Naive thymus-derived CD4-positive, alpha-beta T cell (primary cell): ENCODE results near the gene DBNL. TPM values are rescaled to one million over a fixed set of nuclear protein-coding genes. Genes with fewer than 3 reads are reported as not detected.
"Not testable (repeated sequence)": the region's sequence is repeated elsewhere in the genome, so short reads cannot be mapped to it uniquely, and the experiment has no call there.

Experiments
- ATAC-seq: fragments of 150-1000 bp; cut with Tn5 transposase; 2 replicates; pipeline ENCODE4 v1.10.0; 2021; ENCODE audit warnings: mild to moderate bottlenecking, moderate library complexity
- CTCF ChIA-PET: fragments of 350-600 bp; sonication (Branson Sonifier 250); formaldehyde crosslinking; loops from one replicate; lab custom pipeline; 2021; ENCODE audit warnings: antibody characterized with exemption; lab: Charles Lee
- POLR2A ChIA-PET: fragments of 350-600 bp; sonication (Branson Sonifier 250); formaldehyde crosslinking; loops from one replicate; lab custom pipeline; 2021; ENCODE audit warnings: antibody characterized with exemption, inconsistent platforms; lab: Charles Lee
- DNase-seq, 9 donors: peaks; one replicate each; pipeline versions ENCODE4 v3.0.0 to v3.0.0-alpha.2; 2020 to 2022; ENCODE audit warnings: mixed read lengths in 1 of 9
- H3K27ac ChIP-seq: one replicate; pipeline ENCODE4 v1.7.0; 2013; ENCODE audit warnings: mild to moderate bottlenecking, low read depth, low read length, moderate library complexity
- H3K27me3 ChIP-seq, 2 donors: one replicate each; pipeline ENCODE4 v1.7.0; 2013; ENCODE audit warnings: low read length in 2 of 2, mild to moderate bottlenecking in 2 of 2, moderate library complexity in 2 of 2; ENCODE audit not compliant: control insufficient read depth in 2 of 2, insufficient read depth in 2 of 2
- H3K36me3 ChIP-seq, 3 experiments: 1 replicate in 2 of 3; 2 replicates in 1 of 3; pipeline ENCODE4 v1.7.0; 2013; ENCODE audit warnings: low read length in 3 of 3, mild to moderate bottlenecking in 3 of 3, moderate library complexity in 1 of 3; ENCODE audit not compliant: insufficient read depth in 3 of 3, control insufficient read depth in 2 of 3
- H3K4me1 ChIP-seq, 2 donors: one replicate each; pipeline ENCODE4 v1.7.0; 2013; ENCODE audit warnings: low read length in 2 of 2, mild to moderate bottlenecking in 2 of 2, moderate library complexity in 1 of 2; ENCODE audit not compliant: control insufficient read depth in 2 of 2, insufficient read depth in 2 of 2
- H3K4me3 ChIP-seq: 2 replicates; pipeline ENCODE4 v1.7.0; 2013; ENCODE audit warnings: mild to moderate bottlenecking, low read length
- H3K9me3 ChIP-seq, 3 experiments: 1 replicate in 2 of 3; 2 replicates in 1 of 3; pipeline ENCODE4 v1.7.0; 2013; ENCODE audit warnings: low read length in 3 of 3; ENCODE audit not compliant: control insufficient read depth in 2 of 3
- H3K27ac Mint-ChIP-seq, 9 donors: one replicate each; pipeline ENCODE4 v1.8.0; 2020 to 2022; ENCODE audit warnings: mixed read lengths in 9 of 9, mild to moderate bottlenecking in 8 of 9, moderate library complexity in 5 of 9, inconsistent platforms in 2 of 9
- H3K27me3 Mint-ChIP-seq, 5 donors: one replicate each; pipeline ENCODE4 v1.8.0; 2021 to 2022; ENCODE audit warnings: mixed read lengths in 5 of 5, mild to moderate bottlenecking in 1 of 5
- H3K36me3 Mint-ChIP-seq, 5 donors: one replicate each; pipeline ENCODE4 v1.8.0; 2020 to 2022; ENCODE audit warnings: mixed read lengths in 5 of 5, mild to moderate bottlenecking in 3 of 5, inconsistent platforms in 1 of 5
- H3K4me1 Mint-ChIP-seq, 7 donors: one replicate each; pipeline ENCODE4 v1.8.0; 2020 to 2022; ENCODE audit warnings: mixed read lengths in 7 of 7, mild to moderate bottlenecking in 3 of 7, inconsistent platforms in 1 of 7
- H3K4me3 Mint-ChIP-seq, 10 donors: one replicate each; pipeline ENCODE4 v1.8.0; 2020 to 2022; ENCODE audit warnings: mild to moderate bottlenecking in 10 of 10, mixed read lengths in 10 of 10, moderate library complexity in 6 of 10, inconsistent platforms in 2 of 10
- H3K9me3 Mint-ChIP-seq, 11 donors: one replicate each; pipeline ENCODE4 v1.8.0; 2020 to 2022; ENCODE audit warnings: mixed read lengths in 11 of 11, mild to moderate bottlenecking in 4 of 11, inconsistent platforms in 1 of 11, moderate library complexity in 1 of 11
- intact Hi-C, 2 donors: fragments of 100-400 bp; cut with micrococcal nuclease; formaldehyde crosslinking; loops; one replicate each; pipeline ENCODE4 v1.15.1; 2023
- polyA plus RNA-seq, 2 donors: library from polyadenylated mRNA; unstranded; fragments of 300-500 nt; fragmentation: Illumina TruSeq; gene quantifications; one replicate each; pipeline ENCODE4 v1.2.3, GENCODE V29; 2021
- total RNA-seq, 6 experiments: library from RNA in 5 of 6; stranded (reverse) in 5 of 6; gene quantifications; 1 replicate in 5 of 6; 2 replicates in 1 of 6; pipeline ENCODE4 v1.2.3 and lab custom pipeline; 2021 to 2026

DBNL gene
- total RNA-seq, result 100 to 1,000 TPM; 112 to 182 (median 164) TPM
- polyA plus RNA-seq, result 100 to 1,000 TPM; 171 to 217 TPM
- 287 reads per million, percentile 96 among the genes with 10 or more reads in this experiment for total RNA-seq (lab: John Stamatoyannopoulos, UW)

- Mint-ChIP-seq H3K27me3 (no peaks in the 10 kb centered on the region), H3K27ac (peak within 1 kb of the TSS; percentile 86 to 99 (median 96)), H3K36me3 (peaks cover 7 to 21% (median 17%) of the 10 kb centered on the region in 5 donors), H3K9me3 (no peaks in the 10 kb centered on the region), H3K4me1 (peaks cover 38 to 60% (median 55%) of the 10 kb centered on the region in 7 donors), H3K4me3 (peak within 1 kb of the TSS; percentile 84 to 97 (median 92))
- Histone ChIP-seq H3K4me1 (peaks cover 23 to 41% of the 10 kb centered on the region in 2 donors), H3K27ac (peak within 1 kb of the TSS; percentile 93), H3K4me3 (peak within 1 kb of the TSS; percentile 87), H3K36me3 (peaks cover 0 to 16% (median under 1%) of the 10 kb centered on the region in 3 experiments), H3K9me3 (no peaks in the 10 kb centered on the region), H3K27me3 (no peaks in the 10 kb centered on the region)
- peak; percentile 79 to 96 (median 84) for DNase-seq
- ATAC-seq, result peak; percentile 68
- ChIA-PET CTCF (interaction anchor here (0.6 to 1.1 kb wide), 3 partner anchors 26 to 71 kb away, joined by 3 read pairs; no protein-coding TSS in a partner anchor), POLR2A (interaction anchor here (0.8 to 6.5 kb wide), 12 partner anchors 11 to 840 kb away, joined by 3 to 66 read pairs (median 5); partner anchors contain the start of genes NUDCD3, PGAM2, POLD2 and YKT6)
- intact Hi-C loops, result loop anchor here (1.0 to 5.0 kb wide), 6 partner anchors 25 to 934 kb away; partner anchors contain the start of genes POLD2 (in 2 of the 2), POLM (in 2 of the 2), H2AZ2 (in 1 of the 2) and MYO1G (in 1 of the 2)
These were observed at the start of gene DBNL for GRCh38 chr7:44044315-44045225. Gene DBNL (plus strand): TSS chr7:44044702. CDS start chr7:44044738, 36 bp downstream.

- H3K4me3 ChIP-seq, H3K27me3 Mint-ChIP-seq, CTCF ChIA-PET, H3K4me3 Mint-ChIP-seq, H3K27me3 ChIP-seq, intact Hi-C loops, H3K9me3 ChIP-seq, H3K27ac ChIP-seq, H3K27ac Mint-ChIP-seq, H3K4me1 Mint-ChIP-seq, DNase-seq, H3K36me3 Mint-ChIP-seq, H3K36me3 ChIP-seq, POLR2A ChIA-PET, H3K9me3 Mint-ChIP-seq, H3K4me1 ChIP-seq, ATAC-seq: not testable (repeated sequence)
These were observed 47.0 kb upstream of the DBNL start, which contains the start of gene SPDYE1 for GRCh38 chr7:43997532-43997931. Gene SPDYE1 (plus strand): TSS chr7:43997897. CDS start chr7:43999950, 2,053 bp downstream.

- intact Hi-C loops, H3K36me3 Mint-ChIP-seq, H3K9me3 ChIP-seq, H3K4me1 Mint-ChIP-seq, H3K27ac ChIP-seq, H3K36me3 ChIP-seq, POLR2A ChIA-PET, DNase-seq, H3K27me3 ChIP-seq, H3K9me3 Mint-ChIP-seq, H3K27me3 Mint-ChIP-seq, H3K4me3 ChIP-seq, H3K27ac Mint-ChIP-seq, ATAC-seq, H3K4me1 ChIP-seq, H3K4me3 Mint-ChIP-seq, CTCF ChIA-PET: not testable (repeated sequence)
These were observed 32.4 kb upstream of the DBNL start for GRCh38 chr7:44012081-44012480.

- H3K9me3 ChIP-seq, POLR2A ChIA-PET, H3K4me3 ChIP-seq, H3K4me1 ChIP-seq, H3K36me3 ChIP-seq, CTCF ChIA-PET, H3K9me3 Mint-ChIP-seq, H3K27ac ChIP-seq, H3K27me3 Mint-ChIP-seq, H3K27ac Mint-ChIP-seq, H3K36me3 Mint-ChIP-seq, H3K27me3 ChIP-seq, ATAC-seq, H3K4me3 Mint-ChIP-seq, DNase-seq: not testable (repeated sequence)
- H3K4me1 Mint-ChIP-seq, result peaks cover 0 to 17% (median 8%) of the 10 kb centered on the region in 7 donors
- intact Hi-C loops, result loop anchor here in 1 of 2 donors (5.0 kb wide), 2 partner anchors 557 to 1103 kb away; partner anchors contain the start of genes C7orf25 and DDX56
These were observed 29.4 kb upstream of the DBNL start for GRCh38 chr7:44015090-44015489.

GRCh38 chr7:44018857-44019807 lies 25.4 kb upstream of the DBNL start:
- not testable (repeated sequence) for H3K27me3 Mint-ChIP-seq, H3K27me3 ChIP-seq, H3K9me3 Mint-ChIP-seq, H3K36me3 ChIP-seq, H3K36me3 Mint-ChIP-seq, H3K4me1 ChIP-seq, H3K9me3 ChIP-seq
- CTCF ChIA-PET, result interaction anchor here (0.8 to 1.8 kb wide), 5 partner anchors 24 to 546 kb away, joined by 3 to 5 read pairs (median 4); partner anchors contain the start of gene YKT6
- DNase-seq, result peak; percentile 98 to 99 (median 98)
- Mint-ChIP-seq H3K27ac (peak overlapping the region; percentile 80 to 93 (median 89)), H3K4me3 (peak overlapping the region; percentile 87 to 94 (median 89)), H3K4me1 (peaks cover 5 to 25% (median 15%) of the 10 kb centered on the region in 7 donors)
- intact Hi-C loops, result loop anchor here (1.0 to 5.0 kb wide), 10 partner anchors 25 to 1107 kb away; partner anchors contain the start of genes DBNL (in 2 of the 2), YKT6 (in 2 of the 2), C7orf25 (in 1 of the 2) and DDX56 (in 1 of the 2)
- Histone ChIP-seq H3K27ac (peak overlapping the region; percentile 85), H3K4me3 (peak overlapping the region; percentile 79)
- POLR2A ChIA-PET, result interaction anchor here (0.6 to 1.4 kb wide), 3 partner anchors 25 to 181 kb away, joined by 3 to 11 read pairs (median 3); partner anchors contain the start of gene DBNL
- ATAC-seq, result peak; percentile 99
